ENCODE results near the gene NASP.

DNA sequence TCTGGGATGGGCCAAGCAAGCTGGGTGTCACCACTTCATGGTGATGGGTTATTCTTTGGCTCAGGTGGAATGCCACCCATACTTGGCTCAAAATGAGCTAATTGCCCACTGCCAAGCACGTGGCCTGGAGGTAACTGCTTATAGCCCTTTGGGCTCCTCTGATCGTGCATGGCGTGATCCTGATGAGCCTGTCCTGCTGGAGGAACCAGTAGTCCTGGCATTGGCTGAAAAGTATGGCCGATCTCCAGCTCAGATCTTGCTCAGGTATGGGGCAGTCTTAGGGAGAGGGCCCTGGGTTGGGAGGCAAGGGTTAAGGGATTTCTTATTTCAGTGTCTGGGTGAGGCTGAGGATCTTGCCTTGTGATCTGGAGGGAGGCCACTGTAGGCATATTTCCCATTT, 15.4 kb upstream of the NASP start:
- no peak for TF ChIP-seq RAD21 (IDR thresholded peaks at IDR 0.05; ENCODE audit: low read length)
- TF ChIP-seq POLR2A (IDR thresholded peaks at IDR 0.05; ENCODE audit: low read depth, low read length) = no peak
- TF ChIP-seq, protein P1, sequence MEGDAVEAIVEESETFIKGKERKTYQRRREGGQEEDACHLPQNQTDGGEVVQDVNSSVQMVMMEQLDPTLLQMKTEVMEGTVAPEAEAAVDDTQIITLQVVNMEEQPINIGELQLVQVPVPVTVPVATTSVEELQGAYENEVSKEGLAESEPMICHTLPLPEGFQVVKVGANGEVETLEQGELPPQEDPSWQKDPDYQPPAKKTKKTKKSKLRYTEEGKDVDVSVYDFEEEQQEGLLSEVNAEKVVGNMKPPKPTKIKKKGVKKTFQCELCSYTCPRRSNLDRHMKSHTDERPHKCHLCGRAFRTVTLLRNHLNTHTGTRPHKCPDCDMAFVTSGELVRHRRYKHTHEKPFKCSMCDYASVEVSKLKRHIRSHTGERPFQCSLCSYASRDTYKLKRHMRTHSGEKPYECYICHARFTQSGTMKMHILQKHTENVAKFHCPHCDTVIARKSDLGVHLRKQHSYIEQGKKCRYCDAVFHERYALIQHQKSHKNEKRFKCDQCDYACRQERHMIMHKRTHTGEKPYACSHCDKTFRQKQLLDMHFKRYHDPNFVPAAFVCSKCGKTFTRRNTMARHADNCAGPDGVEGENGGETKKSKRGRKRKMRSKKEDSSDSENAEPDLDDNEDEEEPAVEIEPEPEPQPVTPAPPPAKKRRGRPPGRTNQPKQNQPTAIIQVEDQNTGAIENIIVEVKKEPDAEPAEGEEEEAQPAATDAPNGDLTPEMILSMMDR (conservative IDR thresholded peaks at IDR 0.05; ENCODE audit: low read depth, low read length) = no peak
- no peak for TF ChIP-seq CEBPB (IDR thresholded peaks at IDR 0.05; ENCODE audit: low read depth, low read length)
- TF ChIP-seq CHD1 (IDR thresholded peaks at IDR 0.05; ENCODE audit: low read depth, low read length) = no peak
- TF ChIP-seq, protein P2, sequence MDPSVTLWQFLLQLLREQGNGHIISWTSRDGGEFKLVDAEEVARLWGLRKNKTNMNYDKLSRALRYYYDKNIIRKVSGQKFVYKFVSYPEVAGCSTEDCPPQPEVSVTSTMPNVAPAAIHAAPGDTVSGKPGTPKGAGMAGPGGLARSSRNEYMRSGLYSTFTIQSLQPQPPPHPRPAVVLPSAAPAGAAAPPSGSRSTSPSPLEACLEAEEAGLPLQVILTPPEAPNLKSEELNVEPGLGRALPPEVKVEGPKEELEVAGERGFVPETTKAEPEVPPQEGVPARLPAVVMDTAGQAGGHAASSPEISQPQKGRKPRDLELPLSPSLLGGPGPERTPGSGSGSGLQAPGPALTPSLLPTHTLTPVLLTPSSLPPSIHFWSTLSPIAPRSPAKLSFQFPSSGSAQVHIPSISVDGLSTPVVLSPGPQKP (IDR thresholded peaks at IDR 0.05; ENCODE audit: borderline replicate concordance, low read depth, low read length) = no peak
